Nephron progenitor cell (in vitro differentiated cells): Measurements from ENCODE around the gene DNAH10.

Experiments used
- DNase-seq: peaks from one replicate; pipeline ENCODE4 v3.0.0; 2021
- H3K27ac Mint-ChIP-seq: 2 replicates; pipeline ENCODE4 v1.8.0; 2021; ENCODE audit warnings: mild to moderate bottlenecking, moderate library complexity, mixed read lengths
- H3K27me3 Mint-ChIP-seq: 2 replicates; pipeline ENCODE4 v1.8.0; 2021; ENCODE audit warnings: mild to moderate bottlenecking, low read depth, mixed read lengths; ENCODE audit not compliant: poor library complexity
- H3K36me3 Mint-ChIP-seq: 2 replicates; pipeline ENCODE4 v1.8.0; 2021; ENCODE audit warnings: low read depth, mixed read lengths
- H3K4me1 Mint-ChIP-seq: 2 replicates; pipeline ENCODE4 v1.8.0; 2021; ENCODE audit warnings: mixed read lengths
- H3K4me3 Mint-ChIP-seq: 2 replicates; pipeline ENCODE4 v1.8.0; 2021; ENCODE audit warnings: mild to moderate bottlenecking, moderate library complexity, mixed read lengths
- H3K9me3 Mint-ChIP-seq: 2 replicates; pipeline ENCODE4 v1.8.0; 2021; ENCODE audit warnings: mild to moderate bottlenecking, moderate library complexity, mixed read lengths
- TF ChIP-seq, protein P1 (sequence below): fragments of 200-600 bp; sonication (generic); IDR thresholded peaks from 2 replicates; pipeline ENCODE4 v1.5.0; 2021; ENCODE audit warnings: antibody characterized with exemption

The DNAH10 gene

GRCh38 chr12:123923038-123923437 lies 160.9 kb downstream of the DNAH10 start:
- Mint-ChIP-seq H3K4me1 (no peaks in the 10 kb centered on the region), H3K4me3 (no peak overlapping the region), H3K36me3 (no peaks in the 10 kb centered on the region), H3K27ac (no peak overlapping the region), H3K27me3 (peaks cover 15% of the 10 kb centered on the region), H3K9me3 (no peaks in the 10 kb centered on the region)
- DNase-seq, result no peak
- TF ChIP-seq, protein P1, sequence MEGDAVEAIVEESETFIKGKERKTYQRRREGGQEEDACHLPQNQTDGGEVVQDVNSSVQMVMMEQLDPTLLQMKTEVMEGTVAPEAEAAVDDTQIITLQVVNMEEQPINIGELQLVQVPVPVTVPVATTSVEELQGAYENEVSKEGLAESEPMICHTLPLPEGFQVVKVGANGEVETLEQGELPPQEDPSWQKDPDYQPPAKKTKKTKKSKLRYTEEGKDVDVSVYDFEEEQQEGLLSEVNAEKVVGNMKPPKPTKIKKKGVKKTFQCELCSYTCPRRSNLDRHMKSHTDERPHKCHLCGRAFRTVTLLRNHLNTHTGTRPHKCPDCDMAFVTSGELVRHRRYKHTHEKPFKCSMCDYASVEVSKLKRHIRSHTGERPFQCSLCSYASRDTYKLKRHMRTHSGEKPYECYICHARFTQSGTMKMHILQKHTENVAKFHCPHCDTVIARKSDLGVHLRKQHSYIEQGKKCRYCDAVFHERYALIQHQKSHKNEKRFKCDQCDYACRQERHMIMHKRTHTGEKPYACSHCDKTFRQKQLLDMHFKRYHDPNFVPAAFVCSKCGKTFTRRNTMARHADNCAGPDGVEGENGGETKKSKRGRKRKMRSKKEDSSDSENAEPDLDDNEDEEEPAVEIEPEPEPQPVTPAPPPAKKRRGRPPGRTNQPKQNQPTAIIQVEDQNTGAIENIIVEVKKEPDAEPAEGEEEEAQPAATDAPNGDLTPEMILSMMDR, result no peak

- Mint-ChIP-seq H3K36me3 (no peaks in the 10 kb centered on the region), H3K27me3 (peaks cover 15% of the 10 kb centered on the region), H3K4me1 (peaks cover 5% of the 10 kb centered on the region), H3K9me3 (no peaks in the 10 kb centered on the region), H3K4me3 (no peak overlapping the region), H3K27ac (no peak overlapping the region)
- TF ChIP-seq, protein P1, result no peak
- DNase-seq, result no peak
Measured at GRCh38 chr12:123923927-123924326, 161.8 kb downstream of the DNAH10 start.

GRCh38 chr12:123924539-123924938 lies 162.4 kb downstream of the DNAH10 start:
- Mint-ChIP-seq H3K36me3 (no peaks in the 10 kb centered on the region), H3K4me1 (peaks cover 10% of the 10 kb centered on the region), H3K9me3 (no peaks in the 10 kb centered on the region)

GRCh38 chr12:123928274-123928865 lies 166.3 kb downstream of the DNAH10 start:
- TF ChIP-seq, protein P1, result no peak
- no peak for DNase-seq
- H3K27ac Mint-ChIP-seq, result no peak overlapping the region
- peaks cover 22% of the 10 kb centered on the region for H3K27me3 Mint-ChIP-seq
- no peak overlapping the region for H3K4me3 Mint-ChIP-seq
- peaks cover 16% of the 10 kb centered on the region for H3K36me3 Mint-ChIP-seq
- peaks cover 10% of the 10 kb centered on the region for H3K4me1 Mint-ChIP-seq
- peaks cover 8% of the 10 kb centered on the region for H3K9me3 Mint-ChIP-seq

More at GRCh38 chr12:123924539-123924938, 162.4 kb downstream of the DNAH10 start:
- H3K27me3 Mint-ChIP-seq, result peaks cover 15% of the 10 kb centered on the region
- no peak for DNase-seq
- TF ChIP-seq, protein P1, result no peak
- H3K27ac Mint-ChIP-seq, result no peak overlapping the region
- no peak overlapping the region for H3K4me3 Mint-ChIP-seq

DNA sequence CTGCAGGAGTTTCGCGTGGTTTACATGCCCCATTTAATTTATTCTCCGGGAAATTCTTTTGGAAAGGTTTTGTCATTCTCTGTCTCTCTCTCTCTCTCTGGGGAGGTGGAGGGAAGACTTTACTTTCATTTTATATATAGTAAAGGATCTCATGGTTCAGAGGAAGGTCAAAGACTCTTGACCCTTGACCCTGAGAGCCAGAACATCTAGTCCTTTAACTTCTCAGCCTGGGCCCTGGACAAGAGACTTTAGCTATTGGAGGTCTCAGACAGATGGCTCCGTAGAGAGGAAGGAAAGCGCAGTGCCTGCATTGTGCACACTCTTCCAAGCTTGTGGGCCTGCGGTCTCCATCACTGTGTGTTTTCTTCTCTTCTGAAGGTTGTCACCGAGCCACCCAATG lies 166.8 kb downstream of the DNAH10 start:
- TF ChIP-seq, protein P1, result no peak
- peaks cover 20% of the 10 kb centered on the region for H3K36me3 Mint-ChIP-seq
- H3K4me3 Mint-ChIP-seq, result no peak overlapping the region
- no peak for DNase-seq
- H3K4me1 Mint-ChIP-seq, result peaks cover 10% of the 10 kb centered on the region
- H3K27ac Mint-ChIP-seq, result no peak overlapping the region
- H3K9me3 Mint-ChIP-seq, result peaks cover 8% of the 10 kb centered on the region
- H3K27me3 Mint-ChIP-seq, result peaks cover 22% of the 10 kb centered on the region

- peaks cover 8% of the 10 kb centered on the region for H3K9me3 Mint-ChIP-seq
- H3K36me3 Mint-ChIP-seq, result peaks cover 20% of the 10 kb centered on the region
- H3K4me1 Mint-ChIP-seq, result peaks cover 10% of the 10 kb centered on the region
- no peak overlapping the region for H3K4me3 Mint-ChIP-seq
- TF ChIP-seq, protein P1, result no peak
- H3K27ac Mint-ChIP-seq, result no peak overlapping the region
- peaks cover 16% of the 10 kb centered on the region for H3K27me3 Mint-ChIP-seq
- no peak for DNase-seq
Measured at GRCh38 chr12:123929946-123930583, 168.0 kb downstream of the DNAH10 start.
